Esophagus muscularis mucosa (tissue), 3 donors: Measurements from ENCODE around the gene BMPR1A.

Experiments used
- CTCF ChIP-seq, 3 experiments: fragments of 200-600 bp in 2 of 3; fragments of 450-650 bp in 1 of 3; sonication (generic) in 2 of 3; IDR thresholded peaks; one replicate each; pipeline ENCODE4 v1.5.1; 2017 to 2019; ENCODE audit warnings: antibody characterized with exemption in 3 of 3, mild to moderate bottlenecking in 2 of 3, moderate library complexity in 1 of 3
- POLR2A ChIP-seq: fragments of 450-650 bp; IDR thresholded peaks from one replicate; pipeline ENCODE4 v1.6.1; 2017; ENCODE audit warnings: antibody characterized with exemption, moderate library complexity, mild to moderate bottlenecking, low read depth

DNA sequence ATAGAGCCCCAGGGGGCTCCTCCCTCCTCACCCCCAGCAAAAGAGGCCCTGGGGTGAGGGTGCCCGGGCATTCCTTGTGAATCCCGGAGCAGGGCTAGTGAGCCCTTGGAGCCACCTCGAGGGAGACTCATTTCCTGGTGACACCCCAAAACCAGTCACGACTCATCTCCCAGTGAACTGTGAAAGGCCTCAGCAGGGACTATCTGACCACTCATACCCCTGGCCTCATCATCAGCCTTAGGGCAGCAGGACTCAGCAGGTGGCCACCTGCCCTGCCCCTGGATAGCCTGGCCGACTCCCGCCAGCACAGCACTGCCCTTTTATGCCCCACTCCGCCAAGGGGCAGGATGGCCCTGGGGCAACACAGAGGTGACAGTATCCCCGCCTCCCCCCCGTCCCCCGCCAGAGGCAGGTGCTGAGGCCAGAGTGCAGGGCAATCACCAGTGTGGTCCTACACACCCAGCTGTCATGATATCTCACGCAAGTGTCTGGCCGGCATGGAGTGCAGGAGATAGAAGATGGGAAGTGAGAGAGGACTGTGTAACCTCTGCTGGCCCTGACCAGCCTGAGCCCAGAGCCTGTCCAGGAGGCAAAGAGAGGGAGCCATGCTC, 205.2 kb downstream of the BMPR1A start:
- TF ChIP-seq CTCF (IDR thresholded peaks at IDR 0.05): no peak
- no peak for TF ChIP-seq POLR2A
